GM21619 (cell line): ENCODE measurements around the gene TK2.
"Not testable (repeated sequence)": the region's sequence is repeated elsewhere in the genome, so short reads cannot be mapped to it uniquely, and the experiment has no call there.

Source experiments
- ATAC-seq: cut with Tn5 transposase; IDR thresholded peaks from one replicate; pipeline ENCODE4 v1.9.1; 2021; ENCODE audit not compliant: unreplicated experiment

The TK2 gene

GRCh38 chr16:66521252-66521713 lies 28.6 kb downstream of the TK2 start:
- ATAC-seq: no peak

DNA sequence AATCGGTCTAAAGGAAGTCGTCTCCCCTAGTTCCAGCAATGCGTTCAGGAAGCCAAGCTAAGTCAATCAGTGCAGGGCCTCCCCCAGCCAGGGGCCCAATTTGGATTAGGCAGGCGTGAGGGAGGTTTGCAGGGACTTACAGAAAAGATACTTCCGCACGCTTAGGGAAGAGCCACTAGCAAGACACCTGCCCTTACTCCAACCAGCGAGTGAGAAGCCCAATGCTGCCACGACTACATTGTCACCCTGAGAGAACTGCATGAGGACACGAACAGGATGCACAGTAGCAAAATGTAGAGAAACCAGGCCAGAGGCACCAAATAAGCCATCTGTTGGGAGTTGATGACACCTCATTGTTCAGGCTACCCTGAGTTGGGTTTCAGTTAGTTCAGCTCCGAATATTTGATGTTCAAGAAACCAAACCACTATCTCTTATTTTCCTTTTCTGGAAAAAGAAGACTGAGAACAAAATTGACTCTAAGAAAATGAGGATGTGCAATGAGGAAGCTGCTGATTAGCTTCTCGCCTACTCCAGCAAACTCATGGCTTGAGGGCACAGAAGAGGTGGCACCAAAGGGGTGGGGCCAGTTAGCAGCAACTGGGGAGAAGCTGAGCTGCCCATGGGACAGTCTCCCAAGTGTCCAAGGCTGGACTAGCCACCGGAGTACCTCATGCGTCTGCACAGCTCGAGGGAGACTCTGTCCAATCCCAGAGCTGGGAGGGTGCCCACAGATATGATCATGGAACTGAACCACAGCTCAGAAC lies 29.3 kb downstream of the TK2 start:
- ATAC-seq: no peak

DNA sequence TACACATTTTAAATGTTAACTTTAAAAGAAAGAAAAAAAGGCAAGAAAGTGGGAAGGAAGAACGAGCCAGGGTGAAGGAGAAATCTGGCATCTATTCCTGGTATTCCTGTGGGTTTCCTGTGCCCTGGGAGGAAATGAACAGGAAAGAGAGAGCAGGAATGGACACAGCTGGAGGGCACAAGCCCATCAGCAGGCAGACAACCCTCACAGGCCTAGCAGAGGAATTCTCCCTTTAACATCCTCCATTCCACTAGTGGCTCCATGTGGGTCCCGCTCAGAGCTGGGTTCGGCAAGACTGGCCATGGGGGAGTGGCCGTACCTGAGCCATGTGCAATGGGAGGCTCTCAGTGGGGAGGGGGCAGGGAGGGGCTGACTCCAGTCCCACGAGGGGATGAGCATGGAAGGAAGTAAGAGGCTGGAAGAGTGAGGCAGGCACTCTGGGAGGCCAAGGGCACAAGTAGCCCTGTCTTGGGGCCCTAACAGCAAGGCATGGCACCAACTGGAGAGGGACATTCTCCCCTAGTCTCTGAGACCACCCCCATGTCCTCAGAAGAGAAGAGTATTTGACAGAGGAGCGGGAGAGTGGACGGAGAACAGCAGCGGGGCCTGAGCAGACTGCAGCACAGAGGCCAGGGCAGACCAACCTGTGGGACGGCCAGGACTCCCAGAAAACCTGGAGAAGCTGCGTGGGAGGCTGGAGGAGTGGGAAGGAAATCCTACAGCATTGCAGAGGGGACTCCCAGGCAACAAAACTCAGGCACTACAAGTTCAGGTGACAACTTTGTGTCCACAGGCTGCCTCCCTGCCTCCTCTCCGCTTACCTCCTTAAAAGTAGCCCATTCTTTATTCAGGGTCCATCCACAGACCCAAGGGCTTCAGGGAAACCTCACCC lies 30.2 kb downstream of the TK2 start:
- ATAC-seq: no peak

- ATAC-seq: no peak
Measured at GRCh38 chr16:66517586-66518263, 32.2 kb downstream of the TK2 start.

DNA sequence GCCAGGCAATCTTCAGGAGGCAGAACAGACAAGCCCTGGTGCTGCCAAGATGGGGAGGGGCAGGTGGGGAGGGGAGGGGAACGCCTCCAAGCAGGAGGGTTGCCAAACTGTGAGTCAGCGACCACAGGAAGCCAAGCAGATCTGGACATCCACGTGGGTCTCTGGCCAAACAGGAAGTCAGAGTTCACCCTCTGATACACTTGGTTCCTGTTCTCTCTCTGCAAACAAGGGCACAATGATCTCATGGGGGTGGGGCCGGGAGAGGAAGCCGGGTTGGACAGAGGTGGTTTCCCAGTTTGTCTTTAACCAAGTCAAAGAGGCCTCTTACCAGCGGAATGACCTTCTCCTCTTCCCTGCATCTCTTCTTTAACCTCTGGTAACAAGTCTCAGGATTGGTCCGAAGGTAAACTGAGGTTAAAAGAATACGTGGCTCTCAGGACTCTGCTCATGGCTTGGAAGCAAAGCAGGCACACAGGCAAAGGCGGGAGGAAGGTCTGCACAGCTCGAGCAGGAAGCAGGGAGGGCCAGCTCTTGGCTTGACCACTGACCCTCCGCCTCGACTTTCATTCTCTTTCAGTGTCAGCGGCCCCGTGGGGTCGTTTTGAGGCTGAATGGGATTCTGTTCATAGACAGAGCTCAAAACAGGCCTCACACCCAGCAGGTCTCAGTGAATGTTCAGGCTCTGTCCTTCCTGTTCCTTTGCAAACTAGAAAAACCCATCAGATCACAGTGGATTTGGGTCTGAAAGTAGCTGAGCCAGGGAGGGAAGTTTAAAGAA lies 32.9 kb downstream of the TK2 start:
- peak; percentile 95 for ATAC-seq

DNA sequence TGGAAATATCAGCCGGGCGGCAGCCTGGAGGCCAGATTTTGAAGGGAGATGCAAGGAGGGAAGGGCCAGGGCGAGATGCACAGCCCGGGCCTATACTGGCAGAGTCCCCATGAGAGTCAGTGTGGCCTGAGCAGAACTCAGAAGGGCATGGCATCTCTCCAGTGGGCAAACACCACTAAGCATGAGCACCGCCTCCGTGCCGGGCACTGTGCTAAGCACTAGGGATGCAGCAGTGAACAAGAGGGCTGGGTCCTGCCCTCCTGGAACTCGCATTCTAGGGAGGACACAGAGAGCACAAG lies 33.5 kb downstream of the TK2 start:
- peak; percentile 14 for ATAC-seq

DNA sequence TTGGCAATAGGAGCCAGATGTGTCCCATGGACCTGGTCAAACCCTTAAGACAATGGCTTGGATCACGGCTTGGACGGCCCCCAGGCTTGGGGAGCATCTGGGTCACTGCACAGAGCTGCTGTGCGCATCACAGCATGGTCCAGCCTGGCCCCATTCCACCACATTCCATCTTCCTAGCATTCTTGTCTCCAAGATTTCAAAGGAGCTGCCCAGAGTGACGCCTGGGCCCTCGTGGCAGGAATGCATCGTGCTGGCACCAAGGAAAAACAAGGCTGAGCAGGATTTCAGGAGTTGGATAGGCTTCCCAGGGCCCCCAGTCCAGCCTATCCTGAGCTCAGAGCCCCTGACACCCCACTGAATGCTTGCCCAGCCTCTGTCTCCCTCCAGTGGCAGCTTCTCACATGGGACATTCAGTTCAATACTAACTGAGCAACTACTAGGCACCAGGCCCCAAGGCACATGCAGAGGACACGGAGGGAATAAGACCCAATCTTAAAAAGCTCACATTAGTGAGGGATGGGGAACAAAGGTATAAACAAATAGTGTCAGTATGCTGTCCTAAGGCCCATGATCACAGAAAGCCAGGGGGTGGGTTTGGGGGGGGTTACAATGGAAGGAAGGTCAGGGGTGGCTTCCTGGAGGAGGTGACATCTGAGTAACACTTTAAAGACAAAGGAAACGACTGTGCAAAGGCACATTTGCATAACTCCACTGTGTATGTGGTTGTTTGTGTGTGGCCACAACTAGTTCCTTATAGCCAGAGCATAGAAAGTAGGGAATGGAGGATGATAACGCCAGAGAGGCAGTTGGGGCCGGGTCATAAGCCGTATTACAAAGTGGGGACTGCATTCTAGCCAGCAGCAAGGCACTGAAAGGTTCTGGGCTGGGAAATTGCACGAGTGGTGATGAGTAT lies 34.1 kb downstream of the TK2 start:
- peak; percentile 1 for ATAC-seq

DNA sequence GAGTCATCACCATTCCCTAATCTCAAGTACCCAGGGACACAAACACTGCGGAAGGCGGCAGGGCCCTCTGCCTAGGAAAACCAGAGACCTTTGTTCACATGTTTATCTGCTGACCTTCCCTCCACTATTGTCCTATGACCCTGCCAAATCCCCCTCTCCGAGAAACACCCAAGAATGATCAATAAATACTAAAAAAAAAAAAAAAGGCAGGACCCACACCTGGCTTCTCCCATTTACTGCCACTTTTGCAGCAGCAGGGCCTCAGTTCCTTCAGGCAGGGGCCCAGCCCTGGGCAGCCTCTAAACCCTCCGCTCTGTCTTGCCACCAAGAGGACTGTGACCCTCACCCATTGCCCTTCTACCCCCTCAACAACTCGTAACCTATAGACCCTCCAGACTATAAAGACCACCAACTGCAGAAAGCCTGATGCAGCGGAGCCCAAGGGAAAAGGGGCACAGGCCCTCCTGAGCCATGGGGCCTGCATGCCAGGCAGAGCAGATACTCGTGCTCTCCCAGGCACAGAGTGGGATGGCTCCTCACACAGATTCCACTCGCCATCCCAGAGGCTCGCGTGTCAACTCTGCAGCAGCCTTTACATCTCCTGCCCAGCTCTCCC lies 34.8 kb downstream of the TK2 start:
- not testable (repeated sequence) for ATAC-seq

DNA sequence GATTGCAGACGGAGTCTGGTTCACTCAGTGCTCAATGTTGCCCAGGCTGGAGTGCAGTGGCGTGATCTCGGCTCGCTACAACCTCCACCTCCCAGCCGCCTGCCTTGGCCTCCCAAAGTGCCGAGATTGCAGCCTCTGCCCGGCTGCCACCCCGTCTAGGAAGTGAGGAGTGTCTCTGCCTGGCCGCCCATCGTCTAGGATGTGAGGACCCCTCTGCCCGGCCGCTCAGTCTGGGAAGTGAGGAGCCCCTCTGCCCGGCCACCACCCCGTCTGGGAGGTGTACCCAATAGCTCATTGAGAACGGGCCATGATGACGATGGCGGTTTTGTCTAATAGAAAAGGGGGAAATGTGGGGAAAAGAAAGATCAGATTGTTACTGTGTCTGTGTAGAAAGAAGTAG lies 35.5 kb downstream of the TK2 start:
- ATAC-seq: not testable (repeated sequence)

DNA sequence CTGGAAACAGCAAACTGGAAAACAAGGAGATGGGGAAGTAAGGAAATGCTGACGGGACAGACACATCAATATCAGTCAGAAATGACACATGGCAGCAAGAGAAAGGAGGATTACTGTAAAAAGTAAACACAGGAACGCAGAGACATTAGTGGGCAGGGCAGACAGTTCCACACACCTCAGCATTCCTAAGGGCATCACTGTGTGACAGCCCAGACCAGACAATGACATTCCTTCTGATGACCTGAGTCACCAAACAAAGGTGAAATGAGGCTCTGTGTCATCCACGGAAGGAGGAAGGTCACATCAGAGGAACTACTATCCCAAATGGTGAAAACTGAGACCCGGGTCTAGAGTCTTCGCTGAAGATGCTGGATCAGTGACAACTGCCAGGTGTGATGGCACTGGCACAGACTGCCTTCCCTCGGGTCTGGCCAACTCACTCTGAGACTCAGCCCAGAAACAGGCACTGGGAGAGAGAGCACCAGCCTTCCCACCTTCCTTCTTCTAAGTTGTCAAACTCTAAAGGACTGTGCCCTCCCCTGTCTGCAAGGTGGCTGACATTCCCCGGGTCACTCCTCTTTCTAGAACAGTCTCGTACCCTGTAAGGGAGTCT lies 36.7 kb downstream of the TK2 start:
- ATAC-seq: no peak

DNA sequence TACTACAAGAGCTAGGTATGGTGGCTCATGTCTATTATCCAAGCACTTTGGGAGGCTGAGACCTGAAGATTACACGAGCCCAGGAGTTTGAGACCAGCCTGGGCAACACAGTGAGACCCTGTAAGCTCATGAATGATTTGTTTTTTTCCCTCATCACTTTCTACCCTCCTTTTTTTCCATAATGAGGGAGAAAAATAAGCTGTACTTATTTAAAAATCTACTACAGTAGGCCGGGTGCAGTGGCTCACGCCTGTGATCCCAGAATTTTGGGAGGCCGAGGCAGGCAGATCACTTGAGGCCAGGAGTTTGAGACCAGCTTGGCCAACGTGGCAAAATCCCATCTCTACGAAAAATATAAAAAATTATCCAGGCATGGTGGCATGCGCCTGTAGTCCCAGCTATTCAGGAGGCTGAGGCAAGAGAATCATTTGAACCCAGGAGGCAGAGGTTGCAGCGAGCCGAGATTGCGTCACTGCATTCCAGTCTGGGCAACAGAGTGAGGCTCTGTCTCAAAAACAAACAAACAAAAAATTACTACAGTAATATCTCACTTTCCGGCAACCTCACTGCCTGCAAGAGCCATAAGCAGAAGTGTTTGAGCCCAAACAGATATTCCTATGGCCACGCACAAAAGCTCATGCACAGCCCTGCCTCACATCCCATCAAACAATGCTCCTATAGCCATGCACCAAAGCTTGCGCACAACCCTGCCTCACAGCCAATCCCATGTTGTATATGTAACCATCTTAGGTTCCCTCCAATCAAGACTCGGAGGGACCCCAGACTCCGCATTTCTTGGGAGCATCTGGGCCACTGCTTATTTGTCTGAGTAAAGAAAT lies 37.4 kb downstream of the TK2 start:
- ATAC-seq: no peak

DNA sequence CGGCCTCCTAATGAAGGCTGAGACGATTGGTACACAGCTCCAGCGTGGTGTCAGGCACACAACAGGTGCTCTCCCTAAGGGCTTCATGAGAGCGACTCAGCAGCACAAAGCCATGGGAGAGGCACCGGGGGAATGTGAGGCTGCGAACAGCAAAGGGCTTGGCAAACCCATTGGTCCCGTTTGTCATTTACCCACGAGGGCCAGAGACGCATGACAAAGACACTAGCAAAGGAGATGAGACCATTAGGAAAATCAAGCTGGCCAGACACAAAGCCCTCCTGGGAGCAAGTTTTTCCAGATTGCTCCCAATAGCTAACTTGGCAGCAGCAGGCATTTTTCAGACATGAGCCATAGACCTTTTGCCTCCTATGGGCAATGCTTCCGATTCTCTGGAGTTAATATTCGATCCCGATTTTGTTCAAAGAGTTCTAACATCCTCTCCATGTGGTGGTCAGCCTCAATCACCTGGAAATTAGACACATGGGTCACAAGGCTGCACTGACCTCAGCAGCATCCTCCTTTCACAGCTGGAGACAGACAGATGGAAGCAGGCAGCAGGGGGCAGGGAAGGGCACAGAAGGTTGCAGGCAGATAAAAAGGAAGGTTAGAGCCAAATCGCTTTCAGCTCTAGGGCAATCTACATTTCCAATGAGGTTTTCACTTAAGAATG lies 38.2 kb downstream of the TK2 start:
- no peak for ATAC-seq

DNA sequence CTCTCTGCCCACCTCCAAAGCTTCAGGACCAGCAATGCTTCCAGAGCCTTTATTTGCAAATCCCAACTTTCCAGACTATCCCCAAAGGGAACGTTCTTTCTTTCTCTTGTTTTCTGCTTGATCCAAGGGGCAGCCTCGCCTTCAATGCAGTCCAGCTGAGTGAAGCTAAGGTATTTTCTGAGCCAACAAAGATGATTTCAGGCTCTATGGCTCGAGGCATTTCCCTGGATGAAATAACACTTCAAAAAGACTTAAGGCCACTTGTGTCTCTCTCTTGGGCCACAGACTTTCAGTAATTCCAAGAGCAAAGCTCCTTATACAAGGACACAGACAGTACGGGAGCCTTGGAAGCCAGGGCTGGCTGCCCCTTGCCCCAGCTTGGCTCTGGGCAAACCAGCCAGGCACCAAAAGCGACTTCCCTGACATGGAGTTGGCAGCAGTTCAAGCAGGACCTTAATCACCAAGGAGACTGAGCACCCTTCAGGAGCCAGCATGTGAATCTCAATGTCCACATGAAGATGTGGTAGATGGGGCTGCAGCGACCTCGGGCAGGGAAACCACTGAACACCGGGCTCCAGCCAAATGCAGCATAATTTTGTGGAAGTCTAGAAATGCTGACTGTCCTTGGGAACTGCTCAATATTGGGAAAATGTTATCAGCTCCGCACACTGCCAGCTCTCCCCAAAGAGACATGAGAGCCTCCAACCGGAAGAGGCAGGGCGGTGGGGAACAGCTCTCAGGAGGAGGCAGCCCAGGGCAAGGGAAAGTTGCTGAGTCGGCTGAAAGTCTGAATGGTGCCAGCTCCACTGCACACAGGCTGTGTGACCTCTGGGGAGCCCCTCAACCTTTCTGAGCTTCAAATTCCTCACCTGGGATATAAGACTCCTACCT lies 39.0 kb downstream of the TK2 start:
- no peak for ATAC-seq

- ATAC-seq: no peak
Measured at GRCh38 chr16:66510298-66510697, 39.6 kb downstream of the TK2 start.

DNA sequence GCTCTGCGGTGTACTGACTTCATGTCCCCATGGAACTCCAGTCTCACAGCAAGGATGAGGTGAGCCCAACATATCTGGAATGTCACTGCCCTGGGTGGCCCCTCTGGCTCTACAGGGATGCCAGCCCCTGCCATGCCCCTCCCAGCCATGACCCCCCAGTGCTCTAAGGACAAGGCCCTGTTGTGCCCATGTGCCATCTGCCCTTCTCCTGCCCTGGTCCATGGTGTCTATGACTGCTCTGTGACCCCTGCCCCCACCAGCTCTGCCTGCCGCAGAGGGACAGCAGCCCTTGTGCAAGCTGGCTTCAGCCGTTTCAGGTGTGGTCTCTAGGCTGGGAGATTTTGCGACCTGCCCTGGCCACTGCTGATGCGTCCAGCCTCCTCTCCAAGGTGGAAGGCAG lies 40.3 kb downstream of the TK2 start:
- no peak for ATAC-seq

DNA sequence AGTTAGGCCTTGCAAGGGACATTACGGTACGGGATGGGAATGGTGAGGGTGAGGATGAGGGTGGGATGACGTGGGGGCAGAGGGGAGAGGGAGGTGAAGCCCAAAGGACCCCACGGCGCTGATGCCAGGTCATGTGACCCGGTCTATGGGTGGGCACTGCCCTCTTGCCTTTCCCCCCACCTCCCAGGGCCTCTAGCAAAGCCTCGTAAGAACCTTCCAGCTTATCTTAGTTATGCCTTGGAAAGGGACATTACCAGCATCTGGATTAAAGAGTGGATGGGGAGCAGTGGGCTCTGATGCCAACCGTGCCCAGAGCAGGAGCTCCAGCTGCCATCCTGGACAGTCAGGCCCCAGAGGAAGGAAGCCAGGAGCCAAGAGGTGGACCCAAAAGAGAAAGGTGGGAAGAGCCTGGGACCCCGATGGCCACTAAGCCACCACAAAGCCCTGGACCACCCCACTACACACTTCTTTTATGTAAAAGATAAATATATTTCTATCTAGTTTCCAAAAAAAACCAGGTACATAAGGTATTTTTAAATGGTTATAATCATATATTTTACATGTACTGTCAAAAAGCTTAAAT lies 40.9 kb downstream of the TK2 start:
- ATAC-seq: no peak
